MM.1S (cell line): ENCODE data around the gene IFI27L2.

Source experiments
- DNase-seq: peaks from one replicate; pipeline ENCODE4 v3.0.0-alpha.2; 2015
- H2AFZ ChIP-seq: fragments of 300-600 bp; sonication (generic); 2 replicates; pipeline ENCODE4 v1.6.0; 2016; ENCODE audit warnings: antibody characterized with exemption, low read length
- H3F3A ChIP-seq: fragments of 300-600 bp; sonication (generic); 2 replicates; pipeline ENCODE4 v1.6.1; 2016; ENCODE audit warnings: mild to moderate bottlenecking, antibody characterized with exemption, low read length, moderate library complexity, mixed read lengths; ENCODE audit not compliant: insufficient read depth
- H3K27ac ChIP-seq: fragments of 300-600 bp; sonication (generic); 2 replicates; pipeline ENCODE4 v1.5.1; 2016; ENCODE audit warnings: mild to moderate bottlenecking, low read length
- H3K27me3 ChIP-seq: fragments of 300-600 bp; sonication (generic); replicated peaks from 2 replicates; pipeline ENCODE4 v1.6.0; 2016; ENCODE audit warnings: low read length; ENCODE audit not compliant: insufficient read depth
- H3K36me3 ChIP-seq: fragments of 300-600 bp; sonication (generic); replicated peaks from 2 replicates; pipeline ENCODE4 v1.6.1; 2016; ENCODE audit warnings: mild to moderate bottlenecking, low read length, mixed read lengths; ENCODE audit not compliant: insufficient read depth
- H3K4me1 ChIP-seq: fragments of 300-600 bp; sonication (generic); 2 replicates; pipeline ENCODE4 v1.6.1; 2016; ENCODE audit warnings: low read length, mixed read lengths
- H3K4me2 ChIP-seq: fragments of 300-600 bp; sonication (generic); 2 replicates; pipeline ENCODE4 v1.6.0; 2016; ENCODE audit warnings: low read depth, low read length
- H3K4me3 ChIP-seq: fragments of 300-600 bp; sonication (generic); 2 replicates; pipeline ENCODE4 v1.5.1; 2016; ENCODE audit warnings: low read length, mixed read lengths
- H3K79me2 ChIP-seq: fragments of 300-600 bp; sonication (generic); 2 replicates; pipeline ENCODE4 v1.6.1; 2016; ENCODE audit warnings: mixed run types, low read length, mixed read lengths
- H3K9ac ChIP-seq: fragments of 300-600 bp; sonication (generic); 2 replicates; pipeline ENCODE4 v1.6.1; 2016; ENCODE audit warnings: low read length, mixed read lengths
- H3K9me2 ChIP-seq: fragments of 300-600 bp; sonication (generic); replicated peaks from 2 replicates; pipeline ENCODE4 v1.6.1; 2016; ENCODE audit warnings: mild to moderate bottlenecking, low read length, mixed read lengths; ENCODE audit not compliant: insufficient read depth
- H3K9me3 ChIP-seq: fragments of 300-600 bp; sonication (generic); replicated peaks from 2 replicates; pipeline ENCODE4 v1.6.1; 2016; ENCODE audit warnings: mild to moderate bottlenecking, low read length, mixed read lengths; ENCODE audit not compliant: insufficient read depth
- H4K20me1 ChIP-seq: fragments of 300-600 bp; sonication (generic); 2 replicates; pipeline ENCODE4 v1.6.1; 2016; ENCODE audit warnings: mild to moderate bottlenecking, low read length, moderate library complexity, mixed read lengths; ENCODE audit not compliant: insufficient read depth
- CTCF ChIP-seq: fragments of 300-600 bp; sonication (generic); IDR thresholded peaks from 2 replicates; pipeline ENCODE4 v1.5.1; 2016; ENCODE audit warnings: antibody characterized with exemption, low read length, mixed read lengths
- EZH2 ChIP-seq: fragments of 300-600 bp; sonication (generic); optimal IDR thresholded peaks from 2 replicates; pipeline ENCODE3; 2017; ENCODE audit warnings: low read depth, mild to moderate bottlenecking, antibody characterized with exemption, low read length, mixed read lengths
- EZH2phosphoT487 ChIP-seq: fragments of 300-600 bp; sonication (generic); IDR thresholded peaks from 2 replicates; pipeline ENCODE4 v1.6.1; 2018; ENCODE audit warnings: antibody characterized with exemption, low read length

IFI27L2 gene

GRCh38 chr14:94120667-94121340, 8.6 kb downstream of the IFI27L2 start:
- Histone ChIP-seq H3K4me2 (no peak overlapping the region), H3K4me3 (no peak overlapping the region), H3K9me3 (no peaks in the 10 kb centered on the region), H4K20me1 (no peaks in the 10 kb centered on the region), H3K27me3 (no peaks in the 10 kb centered on the region), H3K27ac (no peak overlapping the region), H2AFZ (no peak overlapping the region), H3F3A (no peaks in the 10 kb centered on the region), H3K4me1 (no peaks in the 10 kb centered on the region), H3K36me3 (no peaks in the 10 kb centered on the region), H3K9ac (no peak overlapping the region), H3K79me2 (no peaks in the 10 kb centered on the region), H3K9me2 (no peaks in the 10 kb centered on the region)
- TF ChIP-seq EZH2 (no peak), CTCF (no peak), EZH2phosphoT487 (no peak)
- no peak for DNase-seq

- H3K27ac ChIP-seq: no peak overlapping the region
- no peaks in the 10 kb centered on the region for H3K9me2 ChIP-seq
- H4K20me1 ChIP-seq: no peaks in the 10 kb centered on the region
- no peak overlapping the region for H3K9ac ChIP-seq
- no peaks in the 10 kb centered on the region for H3K4me1 ChIP-seq
- no peak overlapping the region for H3K4me2 ChIP-seq
- DNase-seq: no peak
- no peaks in the 10 kb centered on the region for H3K36me3 ChIP-seq
- no peak overlapping the region for H2AFZ ChIP-seq
- no peaks in the 10 kb centered on the region for H3F3A ChIP-seq
- H3K9me3 ChIP-seq: no peaks in the 10 kb centered on the region
- TF ChIP-seq EZH2 (no peak), CTCF (no peak), EZH2phosphoT487 (no peak)
- no peaks in the 10 kb centered on the region for H3K27me3 ChIP-seq
- no peaks in the 10 kb centered on the region for H3K79me2 ChIP-seq
- H3K4me3 ChIP-seq: no peak overlapping the region
These were observed 10.3 kb downstream of the IFI27L2 start for GRCh38 chr14:94119071-94119470.

- Histone ChIP-seq H3K27me3 (no peaks in the 10 kb centered on the region), H4K20me1 (no peaks in the 10 kb centered on the region), H3K27ac (no peak overlapping the region), H3K9ac (no peak overlapping the region), H3K9me3 (no peaks in the 10 kb centered on the region), H3F3A (no peaks in the 10 kb centered on the region), H3K4me2 (no peak overlapping the region), H3K79me2 (no peaks in the 10 kb centered on the region), H3K36me3 (no peaks in the 10 kb centered on the region), H3K9me2 (no peaks in the 10 kb centered on the region), H2AFZ (no peak overlapping the region), H3K4me1 (no peaks in the 10 kb centered on the region), H3K4me3 (no peak overlapping the region)
- DNase-seq: no peak
- TF ChIP-seq EZH2: no peak
- TF ChIP-seq CTCF: no peak
- no peak for TF ChIP-seq EZH2phosphoT487
These were observed 11.5 kb downstream of the IFI27L2 start for GRCh38 chr14:94117856-94118255.
